ENCODE measurements around the gene GLB1L.
A peak's percentile ranks its signal among the peaks of the same experiment; 100 is the strongest.
"Not testable (repeated sequence)": the region's sequence is repeated elsewhere in the genome, so short reads cannot be mapped to it uniquely, and the experiment has no call there.

The GLB1L gene

GRCh38 chr2:219245148-219245898 is at the start of gene GLB1L, which contains the start of gene STK16:
TSS of gene GLB1L (minus strand) at chr2:219245444. CDS start at chr2:219243573, 1,871 bp downstream.
TSS of gene STK16 (plus strand) at chr2:219245479. CDS start at chr2:219246000, 521 bp downstream.
- peak within 1 kb of the TSS; percentile 89 for H3K4me3 ChIP-seq (ENCODE audit: low read length)
- TF ChIP-seq ZNF274 (IDR thresholded peaks at IDR 0.05; ENCODE audit: low read depth, low read length) = no peak

DNA sequence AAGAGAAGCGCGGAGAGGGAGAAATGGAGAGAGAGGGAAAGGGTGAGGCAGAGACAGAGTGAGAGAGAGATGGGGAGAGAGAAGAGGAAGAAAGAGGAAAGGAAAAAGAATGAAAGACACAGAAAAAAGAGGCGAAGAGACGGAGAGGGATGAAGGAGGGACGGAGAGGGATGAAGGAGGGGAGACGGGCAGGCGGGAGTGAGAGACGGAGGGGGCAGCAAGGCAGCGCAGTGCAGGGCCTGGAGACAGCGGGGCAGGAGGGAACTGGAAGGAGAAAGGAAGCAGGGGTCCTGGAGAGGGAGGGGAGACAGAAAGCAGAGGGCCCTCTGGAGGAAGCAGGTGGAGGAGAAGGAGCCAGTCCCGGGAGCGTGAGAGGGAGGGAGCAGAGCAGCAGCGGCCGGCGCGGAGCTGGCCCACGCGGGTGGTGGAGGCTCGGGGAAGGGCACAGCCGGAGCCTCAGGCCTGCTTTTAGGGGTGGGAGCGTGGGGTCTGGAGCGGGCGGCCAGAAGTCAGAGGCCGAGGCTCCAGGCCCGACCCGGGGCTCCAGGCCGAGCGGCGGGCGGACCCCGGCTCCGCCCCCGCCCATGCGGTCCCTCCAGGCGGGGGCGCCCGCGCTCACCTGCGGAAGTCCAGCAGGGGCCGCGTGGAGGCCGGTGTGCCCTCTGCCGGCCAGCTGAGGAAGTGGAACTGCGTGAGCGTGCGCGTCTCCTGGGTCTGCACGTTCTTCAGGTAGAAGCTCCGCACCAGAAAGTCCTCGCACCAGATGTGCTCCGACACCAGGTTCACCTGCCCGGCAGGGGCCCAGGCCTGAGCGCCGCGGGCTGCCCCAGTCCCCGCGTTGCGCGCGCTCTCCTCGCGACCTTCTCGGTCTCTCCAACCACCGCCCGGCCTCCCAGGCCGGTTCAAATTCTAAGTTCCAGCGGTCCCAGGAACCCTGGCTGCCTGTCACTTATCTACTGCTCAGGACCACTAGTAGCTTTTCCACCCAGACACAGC is 49.4 kb upstream of the GLB1L start:
- peak overlapping the region; percentile 15; the same call in 1 of the 2 replicates for H3K4me3 ChIP-seq (ENCODE audit: low read length)
- TF ChIP-seq ZNF274 (IDR thresholded peaks at IDR 0.05; ENCODE audit: low read depth, low read length) = no peak

DNA sequence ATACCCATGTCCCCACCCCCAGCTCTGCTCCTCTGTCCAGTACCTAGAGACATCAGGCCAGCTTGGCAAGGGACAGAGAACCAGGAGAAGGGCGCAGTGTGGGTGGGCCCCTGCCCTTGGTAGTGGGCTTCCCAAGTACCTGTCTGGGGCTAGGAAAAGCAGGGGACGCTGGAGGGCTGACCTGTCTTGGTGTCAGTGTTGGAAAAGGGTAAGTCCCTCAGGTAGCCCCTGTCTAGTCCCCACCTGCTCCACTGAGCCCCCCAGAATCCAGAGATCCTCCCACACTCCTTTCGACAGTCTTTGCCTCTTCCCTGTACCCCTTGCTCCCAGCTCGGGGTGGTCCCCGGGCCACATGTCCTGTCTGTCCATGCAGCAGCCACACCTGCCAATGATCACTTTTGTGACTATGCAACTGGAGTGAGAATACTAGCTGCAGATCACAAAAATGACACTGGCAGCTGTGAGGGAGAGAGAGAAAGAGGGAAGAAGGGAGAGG is 48.5 kb upstream of the GLB1L start:
- no peak overlapping the region for H3K4me3 ChIP-seq (ENCODE audit: low read length)
- TF ChIP-seq ZNF274 (IDR thresholded peaks at IDR 0.05; ENCODE audit: low read depth, low read length) = no peak

GRCh38 chr2:219292616-219293015 is 47.4 kb upstream of the GLB1L start:
- no peak overlapping the region for H3K4me3 ChIP-seq (ENCODE audit: low read length)
- TF ChIP-seq ZNF274 (IDR thresholded peaks at IDR 0.05; ENCODE audit: low read depth, low read length) = no peak

DNA sequence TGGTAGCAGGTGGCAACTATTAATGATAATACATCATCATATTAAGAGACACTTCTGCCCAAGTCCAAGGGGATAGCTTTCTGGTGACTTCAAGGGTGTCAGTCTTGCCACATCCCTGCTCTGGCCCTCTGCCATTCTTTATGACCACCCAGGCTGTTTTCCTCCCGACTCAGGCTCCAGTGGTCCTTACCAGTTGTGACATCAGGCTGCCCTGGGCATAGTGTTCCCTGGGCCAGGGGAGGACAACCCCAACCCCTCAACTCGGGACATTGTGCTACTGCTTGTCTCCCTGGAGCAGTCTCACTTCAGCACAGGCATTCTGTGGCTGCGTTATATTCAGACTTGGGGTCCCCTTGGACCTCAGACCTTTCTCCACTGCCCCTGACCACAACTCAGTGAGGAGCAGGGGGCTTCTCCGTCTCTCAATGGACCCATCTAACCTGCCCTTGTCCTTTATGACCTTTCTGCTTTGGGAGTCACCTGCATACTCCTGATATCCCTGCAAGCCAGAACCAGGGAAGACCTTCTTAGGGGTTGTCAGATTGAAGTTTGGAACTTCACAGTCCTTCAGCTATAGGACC is 46.8 kb upstream of the GLB1L start:
- TF ChIP-seq ZNF274 (IDR thresholded peaks at IDR 0.05; ENCODE audit: low read depth, low read length) = no peak
- no peak overlapping the region for H3K4me3 ChIP-seq (ENCODE audit: low read length)

- no peak for TF ChIP-seq ZNF274 (IDR thresholded peaks at IDR 0.05; ENCODE audit: low read depth, low read length)
These were observed 46.1 kb upstream of the GLB1L start for GRCh38 chr2:219291394-219291793.

GRCh38 chr2:219290381-219291171 is 45.3 kb upstream of the GLB1L start:
- H3K4me3 ChIP-seq (ENCODE audit: low read length) = no peak overlapping the region
- no peak for TF ChIP-seq ZNF274 (IDR thresholded peaks at IDR 0.05; ENCODE audit: low read depth, low read length)

More at GRCh38 chr2:219291394-219291793, 46.1 kb upstream of the GLB1L start:
- no peak overlapping the region for H3K4me3 ChIP-seq (ENCODE audit: low read length)

- TF ChIP-seq ZNF274 (IDR thresholded peaks at IDR 0.05; ENCODE audit: low read depth, low read length) = no peak
- no peak overlapping the region for H3K4me3 ChIP-seq (ENCODE audit: low read length)
These were observed 44.5 kb upstream of the GLB1L start for GRCh38 chr2:219289537-219290361.

GRCh38 chr2:219289195-219289536 is 43.9 kb upstream of the GLB1L start:
- H3K4me3 ChIP-seq (ENCODE audit: low read length) = no peak overlapping the region
- no peak for TF ChIP-seq ZNF274 (IDR thresholded peaks at IDR 0.05; ENCODE audit: low read depth, low read length)

DNA sequence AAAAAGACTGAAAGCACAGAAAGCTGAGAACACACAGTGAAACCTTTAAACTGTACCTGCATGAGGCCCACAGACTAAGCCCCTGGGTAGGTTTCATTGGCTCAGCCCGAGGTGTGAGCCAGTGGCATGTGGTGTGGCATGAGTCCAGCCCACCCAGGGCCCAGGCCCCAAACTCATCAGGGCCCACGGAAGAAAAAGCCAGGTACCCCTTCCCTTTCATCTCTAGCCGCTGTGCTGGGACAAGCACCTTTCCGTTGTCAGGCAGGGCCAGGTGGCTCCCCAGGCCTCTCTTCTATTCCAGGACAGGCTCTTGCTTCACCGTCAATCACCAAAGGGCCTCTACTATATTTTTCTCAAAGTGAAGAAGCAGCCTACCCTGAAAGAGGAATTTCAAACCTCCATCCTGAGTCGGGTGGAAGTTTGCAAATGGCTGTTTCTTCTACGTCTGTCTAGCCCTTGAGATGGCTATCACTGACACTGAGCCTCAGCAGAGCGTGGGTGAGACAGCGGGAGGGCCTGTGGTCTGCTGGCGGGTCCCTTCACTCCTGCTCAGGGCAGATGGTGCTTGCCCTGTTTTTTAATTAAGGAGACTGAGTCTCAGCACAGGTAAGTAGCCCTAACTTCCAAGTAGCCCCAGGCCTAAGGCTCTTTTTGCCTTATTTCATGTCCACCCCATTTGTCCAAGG is 42.5 kb upstream of the GLB1L start:
- H3K4me3 ChIP-seq (ENCODE audit: low read length) = no peak overlapping the region
- TF ChIP-seq ZNF274 (IDR thresholded peaks at IDR 0.05; ENCODE audit: low read depth, low read length) = no peak

DNA sequence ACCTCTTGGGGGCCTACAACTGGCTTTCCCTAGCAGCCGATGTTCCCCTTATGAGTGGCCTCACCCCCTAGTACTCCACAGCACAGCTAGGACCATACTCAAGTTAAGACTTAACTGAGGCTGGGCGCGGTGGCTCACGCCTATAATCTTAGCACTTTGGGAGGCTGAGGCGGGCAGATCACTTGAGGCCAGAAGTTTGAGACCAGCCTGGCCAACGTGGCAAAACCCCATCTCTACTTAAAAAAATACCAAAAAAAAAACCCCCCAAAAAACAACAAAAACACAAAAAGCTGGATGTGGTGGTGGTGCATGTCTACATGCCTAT is 41.8 kb upstream of the GLB1L start:
- H3K4me3 ChIP-seq (ENCODE audit: low read length) = not testable (repeated sequence)

DNA sequence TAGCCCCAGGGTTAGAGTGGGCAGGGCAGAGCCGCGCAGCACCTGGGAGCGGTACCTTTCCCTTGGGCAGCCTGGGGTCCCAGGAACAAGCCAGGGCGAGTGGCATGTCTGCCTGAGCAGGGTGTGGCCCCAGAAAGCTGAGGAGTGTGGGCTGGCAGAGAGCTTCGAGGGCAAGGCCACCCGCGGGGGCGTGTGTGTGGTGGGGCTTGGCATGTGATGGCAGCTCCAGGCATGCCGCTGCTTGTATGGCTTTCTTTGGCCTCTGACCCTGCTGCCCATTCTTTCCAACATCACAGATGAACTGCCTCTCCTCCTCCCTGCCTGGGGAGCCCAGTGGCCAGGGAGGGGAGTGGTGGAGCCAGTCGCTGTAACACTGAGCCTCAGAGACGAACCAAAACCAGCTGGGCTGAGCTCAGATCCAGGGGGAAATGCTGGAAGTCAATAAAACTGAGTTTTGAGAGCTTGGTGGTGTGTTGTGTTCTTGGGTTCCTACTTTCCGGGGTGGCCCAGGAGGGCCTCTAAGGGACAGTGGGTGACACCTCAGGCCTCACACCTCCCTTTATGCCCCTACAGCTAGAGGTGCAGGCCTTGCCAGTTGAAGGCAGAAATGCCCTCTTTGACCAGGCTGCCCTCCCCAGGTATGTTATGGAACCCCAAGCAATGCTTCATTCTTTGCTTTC is 41.3 kb upstream of the GLB1L start:
- TF ChIP-seq ZNF274 (IDR thresholded peaks at IDR 0.05; ENCODE audit: low read depth, low read length) = no peak
- no peak overlapping the region for H3K4me3 ChIP-seq (ENCODE audit: low read length)
